H9 (cell line): Measurements from ENCODE around the gene COPB2. TPM values are rescaled to one million over a fixed set of nuclear protein-coding genes. Genes with fewer than 3 reads are reported as not detected.
A peak's percentile ranks its signal among the peaks of the same experiment; 100 is the strongest.

Experiments used
- DNase-seq: peaks from one replicate; pipeline ENCODE4 v3.0.0-alpha.2; 2017
- H2AFZ ChIP-seq: one replicate; pipeline ENCODE4 v1.6.1; 2013; ENCODE audit warnings: mild to moderate bottlenecking, low read length, control low read depth, moderate library complexity
- H2AK5ac ChIP-seq: 2 replicates; pipeline ENCODE4 v1.6.1; 2013; ENCODE audit warnings: low read length, control low read depth, mixed read lengths; ENCODE audit not compliant: insufficient read length
- H2BK120ac ChIP-seq: one replicate; pipeline ENCODE4 v1.6.1; 2013; ENCODE audit warnings: low read depth, mild to moderate bottlenecking, low read length, control low read depth, inconsistent platforms; ENCODE audit not compliant: poor library complexity, severe bottlenecking
- H2BK12ac ChIP-seq: 2 replicates; pipeline ENCODE4 v1.6.1; 2013; ENCODE audit warnings: low read length, control low read depth, mixed read lengths, low read depth; ENCODE audit not compliant: insufficient read length
- H2BK15ac ChIP-seq: 2 replicates; pipeline ENCODE4 v1.6.1; 2013; ENCODE audit warnings: low read depth, low read length, control low read depth
- H2BK20ac ChIP-seq: one replicate; pipeline ENCODE4 v1.6.1; 2013; ENCODE audit warnings: low read depth, mild to moderate bottlenecking, low read length, control low read depth, inconsistent platforms; ENCODE audit not compliant: poor library complexity, severe bottlenecking
- H2BK5ac ChIP-seq: 2 replicates; pipeline ENCODE4 v1.6.1; 2013; ENCODE audit warnings: low read length, control low read depth, mixed read lengths; ENCODE audit not compliant: insufficient read length
- H3K14ac ChIP-seq: 2 replicates; pipeline ENCODE4 v1.6.1; 2013; ENCODE audit warnings: low read length, control low read depth; ENCODE audit not compliant: insufficient read depth
- H3K18ac ChIP-seq: 2 replicates; pipeline ENCODE4 v1.6.1; 2013; ENCODE audit warnings: low read depth, mild to moderate bottlenecking, mixed read lengths, low read length, control low read depth; ENCODE audit not compliant: insufficient read length
- H3K23ac ChIP-seq: 2 replicates; pipeline ENCODE4 v1.6.1; 2013; ENCODE audit warnings: low read length, control low read depth, mixed read lengths, low read depth; ENCODE audit not compliant: insufficient read length
- H3K23me2 ChIP-seq: 2 replicates; pipeline ENCODE4 v1.6.1; 2013; ENCODE audit warnings: low read depth, mild to moderate bottlenecking, mixed read lengths, low read length, control low read depth; ENCODE audit not compliant: insufficient read length, poor library complexity, severe bottlenecking
- H3K27ac ChIP-seq: 2 replicates; pipeline ENCODE4 v1.5.1; 2013; ENCODE audit warnings: low read length, control low read depth, mixed read lengths, low read depth; ENCODE audit not compliant: insufficient read length
- H3K27me3 ChIP-seq: 2 replicates; pipeline ENCODE4 v1.6.1; 2013; ENCODE audit warnings: low read length, control low read depth, inconsistent platforms; ENCODE audit not compliant: insufficient read depth
- H3K4ac ChIP-seq: 2 replicates; pipeline ENCODE4 v1.6.1; 2013; ENCODE audit warnings: low read depth, mild to moderate bottlenecking, control low read depth, inconsistent platforms, low read length, moderate library complexity
- H3K4me1 ChIP-seq: 2 replicates; pipeline ENCODE4 v1.6.1; 2013; ENCODE audit warnings: low read length, control low read depth, inconsistent platforms; ENCODE audit not compliant: insufficient read depth
- H3K4me2 ChIP-seq: 2 replicates; pipeline ENCODE4 v1.6.1; 2013; ENCODE audit warnings: low read length, control low read depth, mixed read lengths; ENCODE audit not compliant: insufficient read length, insufficient read depth
- H3K56ac ChIP-seq: 2 replicates; pipeline ENCODE4 v1.6.1; 2013; ENCODE audit warnings: low read depth, mild to moderate bottlenecking, mixed read lengths, low read length, control low read depth; ENCODE audit not compliant: insufficient read length
- H3K79me1 ChIP-seq: 2 replicates; pipeline ENCODE4 v1.6.1; 2013; ENCODE audit warnings: low read depth, mild to moderate bottlenecking, moderate library complexity, low read length, control low read depth, inconsistent platforms; ENCODE audit not compliant: insufficient read depth, poor library complexity, severe bottlenecking
- H3K79me2 ChIP-seq: 2 replicates; pipeline ENCODE4 v1.6.1; 2013; ENCODE audit warnings: low read length, control low read depth, inconsistent platforms; ENCODE audit not compliant: insufficient read depth
- H3K9ac ChIP-seq: 2 replicates; pipeline ENCODE4 v1.6.1; 2013; ENCODE audit warnings: low read length, control low read depth, mixed read lengths; ENCODE audit not compliant: insufficient read length; ENCODE audit errors: extremely low read depth
- H3K9me3 ChIP-seq: one replicate; pipeline ENCODE4 v1.6.1; 2013; ENCODE audit warnings: low read depth, low read length, inconsistent platforms; ENCODE audit not compliant: control insufficient read depth
- H3T11ph ChIP-seq: one replicate; pipeline ENCODE4 v1.6.1; 2013; ENCODE audit warnings: mild to moderate bottlenecking, low read length, control low read depth, inconsistent platforms
- H4K20me1 ChIP-seq: one replicate; pipeline ENCODE4 v1.6.1; 2013; ENCODE audit not compliant: control insufficient read depth, insufficient read length, insufficient read depth
- H4K5ac ChIP-seq: 2 replicates; pipeline ENCODE4 v1.6.1; 2013; ENCODE audit warnings: low read depth, mild to moderate bottlenecking, mixed read lengths, low read length, control low read depth; ENCODE audit not compliant: insufficient read length
- H4K8ac ChIP-seq: replicated peaks from 2 replicates; pipeline ENCODE4 v1.6.1; 2013; ENCODE audit warnings: low read length, control low read depth, mixed read lengths, low read depth; ENCODE audit not compliant: insufficient read length
- H4K91ac ChIP-seq: 2 replicates; pipeline ENCODE4 v1.6.1; 2013; ENCODE audit warnings: low read depth, mild to moderate bottlenecking, moderate library complexity, mixed read lengths, low read length, control low read depth; ENCODE audit not compliant: insufficient read length
- H3K27ac Mint-ChIP-seq, 3 experiments: 2 replicates in 2 of 3; 3 replicates in 1 of 3; pipeline ENCODE4 v1.8.0; 2020 to 2021; ENCODE audit warnings: mixed read lengths in 3 of 3, mild to moderate bottlenecking in 1 of 3, moderate library complexity in 1 of 3
- H3K27me3 Mint-ChIP-seq: 2 replicates; pipeline ENCODE4 v1.8.0; 2021; ENCODE audit warnings: low read depth, mild to moderate bottlenecking, moderate library complexity, mixed read lengths
- H3K36me3 Mint-ChIP-seq, 3 experiments: 2 replicates in 2 of 3; 3 replicates in 1 of 3; pipeline ENCODE4 v1.8.0; 2020 to 2021; ENCODE audit warnings: low read depth in 3 of 3, mixed read lengths in 3 of 3; ENCODE audit not compliant: insufficient read depth in 1 of 3
- H3K4me1 Mint-ChIP-seq, 2 experiments: 2 replicates each; pipeline ENCODE4 v1.8.0; 2020; ENCODE audit warnings: mixed read lengths in 2 of 2
- H3K4me3 Mint-ChIP-seq, 2 experiments: 2 replicates in 1 of 2; 3 replicates in 1 of 2; pipeline ENCODE4 v1.8.0; 2020 to 2021; ENCODE audit warnings: mild to moderate bottlenecking in 2 of 2, mixed read lengths in 2 of 2, moderate library complexity in 1 of 2
- H3K9me3 Mint-ChIP-seq, 2 experiments: 2 replicates in 1 of 2; 3 replicates in 1 of 2; pipeline ENCODE4 v1.8.0; 2020; ENCODE audit warnings: mild to moderate bottlenecking in 2 of 2, mixed read lengths in 2 of 2, moderate library complexity in 1 of 2
- WGBS: extraction: QIAGEN DNeasy Blood & Tissue Kit; methylation state at CpG from one replicate; pipeline ENCODE4 v1.1.7; 2013; ENCODE audit warnings: missing lambda C conversion rate, low lambda C conversion rate, mixed read lengths; ENCODE audit not compliant: insufficient read length; ENCODE audit errors: extremely low coverage; 5-methylcytosine and 5-hydroxymethylcytosine counted together
- total RNA-seq: library from RNA; stranded (reverse); gene quantifications from 2 replicates; pipeline ENCODE4 v1.2.1, GENCODE V29; 2021
- TF ChIP-seq, protein P1 (sequence below): fragments of 200-600 bp; sonication (generic); conservative IDR thresholded peaks from 3 replicates; pipeline ENCODE4 v1.8.0; 2021; ENCODE audit warnings: antibody characterized with exemption, mild to moderate bottlenecking

Gene COPB2
- total RNA-seq, 1 experiment from 2014 or later, result 121 TPM

DNA sequence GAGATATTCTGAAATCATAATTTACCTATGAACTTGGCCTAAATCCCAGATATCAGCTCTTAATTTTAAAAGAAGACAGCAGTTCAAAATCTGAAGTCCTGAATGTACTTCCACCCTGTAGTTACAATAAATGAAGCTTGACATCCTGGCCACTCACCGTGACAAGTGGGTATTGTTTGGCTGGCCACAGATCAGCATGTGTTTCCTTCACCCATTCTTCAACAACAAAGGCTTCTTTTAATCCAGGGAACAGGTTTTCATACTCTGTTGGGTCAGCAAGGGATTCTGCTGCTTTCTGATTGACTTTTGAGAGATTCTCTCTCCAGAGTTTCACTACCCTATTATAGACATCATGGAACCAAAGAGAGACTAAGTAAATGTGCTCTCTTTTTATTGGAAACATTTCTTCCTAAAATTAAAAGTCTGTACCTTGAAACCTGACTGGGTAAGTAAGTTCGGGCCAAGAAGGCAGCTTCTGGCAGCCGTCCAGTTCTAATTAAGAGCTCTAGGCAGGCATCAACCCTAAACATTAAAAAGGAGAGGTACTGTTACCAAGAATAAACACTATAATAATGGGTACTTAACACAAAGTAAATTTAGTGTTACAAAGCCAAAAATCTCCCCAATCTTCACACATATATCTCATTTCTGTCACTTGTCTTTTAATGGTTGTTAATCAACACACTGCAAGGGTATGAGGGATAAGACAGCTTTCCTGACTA, 30.4 kb downstream of the COPB2 start:
- Mint-ChIP-seq H3K27me3 (no peaks in the 10 kb centered on the region), H3K4me3 (no peak overlapping the region), H3K4me1 (peaks cover 0 to 4% of the 10 kb centered on the region in 2 experiments; a peak in 1 of 4 replicates), H3K36me3 (peaks cover 28 to 89% (median 86%) of the 10 kb centered on the region in 3 experiments; a peak in 6 of 7 replicates), H3K9me3 (no peaks in the 10 kb centered on the region), H3K27ac (0 out of 7 replicates have a peak overlapping the region, but pooled peaks of 1 of the 3 experiments have one; percentile 78)
- WGBS, result no CpG with 5 or more reads among the region's 3 CpGs
- Histone ChIP-seq H4K91ac (no peak overlapping the region), H3K4ac (no peak overlapping the region), H4K5ac (no peak overlapping the region), H2BK15ac (no peak overlapping the region), H3K9ac (no peak overlapping the region), H3K79me1 (no peaks in the 10 kb centered on the region), H3K27me3 (no peaks in the 10 kb centered on the region), H3K23me2 (no peaks in the 10 kb centered on the region), H4K20me1 (no peaks in the 10 kb centered on the region), H3K56ac (no peak overlapping the region), H4K8ac (no peak overlapping the region), H3K9me3 (no peaks in the 10 kb centered on the region), H3K14ac (no peak overlapping the region), H3T11ph (no peak overlapping the region), H2BK5ac (no peak overlapping the region), H3K4me2 (no peak overlapping the region), H3K79me2 (no peaks in the 10 kb centered on the region), H2AFZ (no peak overlapping the region), H2BK12ac (no peak overlapping the region), H3K23ac (no peak overlapping the region), H3K18ac (no peak overlapping the region), H2BK20ac (no peak overlapping the region), H3K27ac (no peak overlapping the region), H3K4me1 (no peaks in the 10 kb centered on the region), H2AK5ac (no peak overlapping the region), H2BK120ac (no peak overlapping the region)
- no peak for DNase-seq
- TF ChIP-seq, protein P1, sequence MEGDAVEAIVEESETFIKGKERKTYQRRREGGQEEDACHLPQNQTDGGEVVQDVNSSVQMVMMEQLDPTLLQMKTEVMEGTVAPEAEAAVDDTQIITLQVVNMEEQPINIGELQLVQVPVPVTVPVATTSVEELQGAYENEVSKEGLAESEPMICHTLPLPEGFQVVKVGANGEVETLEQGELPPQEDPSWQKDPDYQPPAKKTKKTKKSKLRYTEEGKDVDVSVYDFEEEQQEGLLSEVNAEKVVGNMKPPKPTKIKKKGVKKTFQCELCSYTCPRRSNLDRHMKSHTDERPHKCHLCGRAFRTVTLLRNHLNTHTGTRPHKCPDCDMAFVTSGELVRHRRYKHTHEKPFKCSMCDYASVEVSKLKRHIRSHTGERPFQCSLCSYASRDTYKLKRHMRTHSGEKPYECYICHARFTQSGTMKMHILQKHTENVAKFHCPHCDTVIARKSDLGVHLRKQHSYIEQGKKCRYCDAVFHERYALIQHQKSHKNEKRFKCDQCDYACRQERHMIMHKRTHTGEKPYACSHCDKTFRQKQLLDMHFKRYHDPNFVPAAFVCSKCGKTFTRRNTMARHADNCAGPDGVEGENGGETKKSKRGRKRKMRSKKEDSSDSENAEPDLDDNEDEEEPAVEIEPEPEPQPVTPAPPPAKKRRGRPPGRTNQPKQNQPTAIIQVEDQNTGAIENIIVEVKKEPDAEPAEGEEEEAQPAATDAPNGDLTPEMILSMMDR, result no peak
